HL-60/S4 treated with phorbol 12-myristate 13-acetate at 8.2 ng/mL for 4 days and 3 days (cell line): ENCODE measurements around the gene PLEKHA3.

Experiments
- in situ Hi-C: fragments of 300-500 bp; cut with MboI; formaldehyde crosslinking; loops from 2 replicates; pipeline ENCODE4 v1.15.0; 2022; ENCODE audit warnings: low sequenced_read_pairs

The PLEKHA3 gene

GRCh38 chr2:178478439-178479274 lies 1.6 kb upstream of the PLEKHA3 start, which contains the start of gene FKBP7:
TSS of gene FKBP7 (minus strand) at chr2:178478600. CDS start at chr2:178478499, 101 bp downstream.
- in situ Hi-C loops, result no loop called here

GRCh38 chr2:178479275-178479616 lies 1.0 kb upstream of the PLEKHA3 start:
- in situ Hi-C loops, result no loop called here

GRCh38 chr2:178479758-178480226 lies 465 bp upstream of the PLEKHA3 start:
- in situ Hi-C loops, result no loop called here

- in situ Hi-C loops, result no loop called here
These were observed 2.2 kb downstream of the PLEKHA3 start for GRCh38 chr2:178482437-178482836.

- in situ Hi-C loops, result no loop called here
These were observed 4.2 kb downstream of the PLEKHA3 start for GRCh38 chr2:178484245-178485041.

- in situ Hi-C loops, result no loop called here
These were observed 5.1 kb downstream of the PLEKHA3 start for GRCh38 chr2:178485356-178485755.

- in situ Hi-C loops, result no loop called here
These were observed 11.4 kb downstream of the PLEKHA3 start for GRCh38 chr2:178491612-178492011.

GRCh38 chr2:178496049-178496448 lies 15.8 kb downstream of the PLEKHA3 start:
- in situ Hi-C loops, result no loop called here

GRCh38 chr2:178498137-178498536 lies 17.9 kb downstream of the PLEKHA3 start:
- in situ Hi-C loops, result no loop called here

- in situ Hi-C loops, result no loop called here
These were observed 19.4 kb downstream of the PLEKHA3 start for GRCh38 chr2:178499640-178500039.

GRCh38 chr2:178502751-178503150 lies 22.5 kb downstream of the PLEKHA3 start:
- in situ Hi-C loops, result no loop called here

- in situ Hi-C loops, result no loop called here
These were observed 25.8 kb downstream of the PLEKHA3 start for GRCh38 chr2:178506101-178506500.

- in situ Hi-C loops, result no loop called here
These were observed 26.3 kb downstream of the PLEKHA3 start for GRCh38 chr2:178506524-178506923.

GRCh38 chr2:178506949-178507348 lies 26.7 kb downstream of the PLEKHA3 start:
- in situ Hi-C loops, result no loop called here

- in situ Hi-C loops, result no loop called here
These were observed 28.4 kb downstream of the PLEKHA3 start for GRCh38 chr2:178508646-178509045.

- in situ Hi-C loops, result no loop called here
These were observed 30.1 kb downstream of the PLEKHA3 start for GRCh38 chr2:178510384-178510783.

- in situ Hi-C loops, result no loop called here
These were observed 32.2 kb downstream of the PLEKHA3 start for GRCh38 chr2:178512484-178512883.

GRCh38 chr2:178513876-178514275 lies 33.6 kb downstream of the PLEKHA3 start:
- in situ Hi-C loops, result no loop called here

GRCh38 chr2:178514664-178515063 lies 34.4 kb downstream of the PLEKHA3 start:
- in situ Hi-C loops, result no loop called here

GRCh38 chr2:178517496-178517895 lies 37.2 kb downstream of the PLEKHA3 start:
- in situ Hi-C loops, result no loop called here

GRCh38 chr2:178521304-178522150 lies 41.3 kb downstream of the PLEKHA3 start:
- in situ Hi-C loops, result no loop called here
